ENCODE measurements around the gene LANCL3. TPM values are rescaled to one million over a fixed set of nuclear protein-coding genes. Genes with fewer than 3 reads are reported as not detected.

Gene LANCL3
- polyA plus RNA-seq, 2 of the 4 experiments (the other 2 are of a cell fraction), result not detected

- Histone ChIP-seq H3K4me2 (no peak overlapping the region), H3K27ac (no peak overlapping the region), H3K4me3 (no peak overlapping the region), H3K4me1 (no peaks in the 10 kb centered on the region), H3K9me3 (no peaks in the 10 kb centered on the region)
- no peak for ATAC-seq
- no peak for FAIRE-seq
- ChIA-PET POLR2A (no interaction called here), CTCF (no interaction called here)
- 81% methylated on average over 1 of the region's 1 CpG for WGBS (ENCODE audit: missing lambda C conversion rate)
- TF ChIP-seq SMC3 (IDR thresholded peaks at IDR 0.05), result no peak
- TF ChIP-seq, protein P1, sequence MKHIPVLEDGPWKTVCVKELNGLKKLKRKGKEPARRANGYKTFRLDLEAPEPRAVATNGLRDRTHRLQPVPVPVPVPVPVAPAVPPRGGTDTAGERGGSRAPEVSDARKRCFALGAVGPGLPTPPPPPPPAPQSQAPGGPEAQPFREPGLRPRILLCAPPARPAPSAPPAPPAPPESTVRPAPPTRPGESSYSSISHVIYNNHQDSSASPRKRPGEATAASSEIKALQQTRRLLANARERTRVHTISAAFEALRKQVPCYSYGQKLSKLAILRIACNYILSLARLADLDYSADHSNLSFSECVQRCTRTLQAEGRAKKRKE (CRISPR knock-in tag; IDR thresholded peaks at IDR 0.05; ENCODE audit: low read depth), result no peak
- no peak for TF ChIP-seq HES2 (IDR thresholded peaks at IDR 0.05)
- no peak for TF ChIP-seq MAFK (IDR thresholded peaks at IDR 0.05; ENCODE audit: partially characterized antibody)
- no peak for TF ChIP-seq ZSCAN20 (CRISPR knock-in tag; IDR thresholded peaks at IDR 0.05)
- TF ChIP-seq, protein P2, sequence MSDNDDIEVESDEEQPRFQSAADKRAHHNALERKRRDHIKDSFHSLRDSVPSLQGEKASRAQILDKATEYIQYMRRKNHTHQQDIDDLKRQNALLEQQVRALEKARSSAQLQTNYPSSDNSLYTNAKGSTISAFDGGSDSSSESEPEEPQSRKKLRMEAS (IDR thresholded peaks at IDR 0.05), result no peak
- TF ChIP-seq CHD4 (IDR thresholded peaks at IDR 0.05; ENCODE audit: borderline replicate concordance), result no peak
- TF ChIP-seq KDM1A (IDR thresholded peaks at IDR 0.05; ENCODE audit: low read depth), result no peak
- TF ChIP-seq HOXB13 (CRISPR knock-in tag; IDR thresholded peaks at IDR 0.05; ENCODE audit: low read depth), result no peak
- no peak for TF ChIP-seq FOXS1 (CRISPR knock-in tag; IDR thresholded peaks at IDR 0.05)
- no peak for TF ChIP-seq RARB (CRISPR knock-in tag; IDR thresholded peaks at IDR 0.05)
- no peak for TF ChIP-seq MAZ (IDR thresholded peaks at IDR 0.05; ENCODE audit: borderline replicate concordance, low read depth, low read length)
- no peak for DNase-seq (ENCODE audit: low read depth in 1 of 2, low spot score in 1 of 2)
Measured at GRCh38 chrX:37678574-37678973, 107.1 kb downstream of the LANCL3 start.

- Histone ChIP-seq H3K9me3 (no peaks in the 10 kb centered on the region), H3K4me1 (no peaks in the 10 kb centered on the region), H3K4me3 (no peak overlapping the region), H3K27ac (no peak overlapping the region), H3K4me2 (no peak overlapping the region)
- DNase-seq (ENCODE audit: low read depth in 1 of 2, low spot score in 1 of 2), result no peak
- TF ChIP-seq MAZ (IDR thresholded peaks at IDR 0.05; ENCODE audit: borderline replicate concordance, low read depth, low read length) (no peak), SMC3 (IDR thresholded peaks at IDR 0.05) (no peak), RCOR1 (IDR thresholded peaks at IDR 0.05; ENCODE audit: low read depth, low read length) (no peak), CTCF (IDR thresholded peaks at IDR 0.05) (no peak), FOXS1 (CRISPR knock-in tag; IDR thresholded peaks at IDR 0.05) (no peak)
- ChIA-PET CTCF (no interaction called here), POLR2A (no interaction called here)
- no peak for ATAC-seq
- FAIRE-seq, result peak; percentile 43
- 50% methylated on average over 1 of the region's 1 CpG for WGBS (ENCODE audit: missing lambda C conversion rate)
Measured at GRCh38 chrX:37679230-37679629, 107.8 kb downstream of the LANCL3 start.

- H3K4me2 ChIP-seq, result no peak overlapping the region
- 38% methylated on average over 1 of the region's 1 CpG for WGBS (ENCODE audit: missing lambda C conversion rate)
- ATAC-seq, result no peak
- TF ChIP-seq JUN (IDR thresholded peaks at IDR 0.05) (no peak), HOXA7 (CRISPR knock-in tag; IDR thresholded peaks at IDR 0.05) (no peak), GATA3 (IDR thresholded peaks at IDR 0.05; ENCODE audit: borderline replicate concordance) (no peak), CTCF (IDR thresholded peaks at IDR 0.05) (no peak), RAD21 (conservative IDR thresholded peaks at IDR 0.05 in 1 of 2, IDR thresholded peaks at IDR 0.05 in 1 of 2) (no peak), NFE2L2 (conservative IDR thresholded peaks at IDR 0.05; ENCODE audit: low read length) (no peak), ESRRA (IDR thresholded peaks at IDR 0.05; ENCODE audit: borderline replicate concordance, low read length) (no peak), POLR2A (IDR thresholded peaks at IDR 0.05; ENCODE audit: low read length) (no peak)
- TF ChIP-seq, protein P3, sequence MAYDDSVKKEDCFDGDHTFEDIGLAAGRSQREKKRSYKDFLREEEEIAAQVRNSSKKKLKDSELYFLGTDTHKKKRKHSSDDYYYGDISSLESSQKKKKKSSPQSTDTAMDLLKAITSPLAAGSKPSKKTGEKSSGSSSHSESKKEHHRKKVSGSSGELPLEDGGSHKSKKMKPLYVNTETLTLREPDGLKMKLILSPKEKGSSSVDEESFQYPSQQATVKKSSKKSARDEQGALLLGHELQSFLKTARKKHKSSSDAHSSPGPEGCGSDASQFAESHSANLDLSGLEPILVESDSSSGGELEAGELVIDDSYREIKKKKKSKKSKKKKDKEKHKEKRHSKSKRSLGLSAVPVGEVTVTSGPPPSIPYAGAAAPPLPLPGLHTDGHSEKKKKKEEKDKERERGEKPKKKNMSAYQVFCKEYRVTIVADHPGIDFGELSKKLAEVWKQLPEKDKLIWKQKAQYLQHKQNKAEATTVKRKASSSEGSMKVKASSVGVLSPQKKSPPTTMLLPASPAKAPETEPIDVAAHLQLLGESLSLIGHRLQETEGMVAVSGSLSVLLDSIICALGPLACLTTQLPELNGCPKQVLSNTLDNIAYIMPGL (CRISPR knock-in tag; IDR thresholded peaks at IDR 0.05; ENCODE audit: borderline replicate concordance), result no peak
- TF ChIP-seq, protein P1 (CRISPR knock-in tag; IDR thresholded peaks at IDR 0.05; ENCODE audit: low read depth), result no peak
- FAIRE-seq, result no peak
- CTCF ChIA-PET, result interaction anchor here (1.1 kb wide), 1 partner anchor 22 kb away, joined by 3 read pairs; no protein-coding TSS in a partner anchor
- no peaks in the 10 kb centered on the region for H3K9me3 ChIP-seq
- no peak overlapping the region for H3K4me3 ChIP-seq
- POLR2A ChIA-PET, result no interaction called here
- DNase-seq (ENCODE audit: low read depth in 1 of 2, low spot score in 1 of 2), result no peak
- no peak overlapping the region for H3K27ac ChIP-seq
- H3K4me1 ChIP-seq, result peaks cover 4% of the 10 kb centered on the region
Measured at GRCh38 chrX:37679888-37680287, 108.4 kb downstream of the LANCL3 start.
